Spleen (tissue), 7 donors: Measurements from ENCODE around the gene GRK6.

ENCODE experiments used
- POLR2A ChIP-seq, 3 donors: fragments of 450-650 bp; IDR thresholded peaks; one replicate each; pipeline ENCODE4 v1.5.1; 2017; ENCODE audit warnings: antibody characterized with exemption in 3 of 3, mild to moderate bottlenecking in 1 of 3
- TF ChIP-seq, protein P1 (sequence below), 11 experiments: fragments of 200-600 bp in 7 of 11; fragments of 450-650 bp in 4 of 11; sonication (generic) in 4 of 11; IDR thresholded peaks in 8 of 11; conservative IDR thresholded peaks in 3 of 11; 1 replicate in 7 of 11; 2 replicates in 4 of 11; pipeline versions ENCODE4 v1.4.0 to v1.8.0; 2016 to 2021; ENCODE audit warnings: antibody characterized with exemption in 11 of 11, inconsistent platforms in 4 of 11, mild to moderate bottlenecking in 1 of 11
- donor health status: DM: no; HTN: no; CAD: no; lungs with moderate emphysema.
- donor health status: DM: no; HTN: no; CAD: no.
- donor health status: DM: no; HTN: no; CAD: no.

DNA sequence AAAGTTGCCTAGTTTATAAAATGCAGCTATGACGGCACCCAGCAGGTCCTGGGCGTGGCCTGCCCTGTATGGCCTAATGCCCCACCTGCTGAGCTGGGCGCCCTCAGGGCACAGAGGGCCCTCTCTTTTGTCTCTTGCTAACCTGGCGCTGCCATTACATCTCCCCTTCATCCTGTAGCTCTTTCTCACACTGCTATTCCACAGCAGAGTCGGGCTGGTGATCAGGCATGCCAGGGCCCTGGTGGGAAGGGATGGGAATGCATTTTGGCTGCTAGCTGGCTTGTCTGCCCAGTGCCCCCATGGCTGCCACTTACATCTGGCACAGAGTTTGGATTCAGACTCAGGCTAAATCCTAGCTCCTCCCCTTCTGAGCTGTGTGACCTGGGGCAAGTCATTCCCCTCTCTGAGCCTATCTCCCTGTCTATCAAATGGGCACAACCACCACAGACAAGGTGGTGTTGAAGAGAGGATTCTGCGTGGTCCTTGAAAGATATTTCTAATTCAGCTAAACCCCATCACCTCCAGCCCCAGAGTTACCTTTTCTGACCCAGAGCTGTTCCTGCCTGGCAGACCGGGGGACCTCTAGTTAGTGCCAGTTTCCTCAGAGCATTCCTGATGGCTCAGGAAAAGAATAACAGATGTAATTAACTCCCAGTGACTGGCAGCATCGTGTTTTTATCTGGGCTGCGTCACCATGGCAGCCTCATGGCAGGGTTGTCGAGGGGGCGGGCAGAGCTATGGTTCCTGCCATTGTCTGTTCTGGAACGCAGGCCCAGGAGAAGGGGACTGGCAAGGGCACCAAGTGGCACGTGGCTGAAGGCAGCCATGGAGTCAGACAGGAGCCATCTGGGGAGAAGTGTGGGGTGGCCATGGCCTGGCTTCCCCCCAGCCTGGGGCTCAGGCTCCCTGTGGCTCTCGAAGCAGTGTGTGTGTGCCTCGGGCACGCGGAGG is 26.5 kb downstream of the GRK6 start:
- no peak for TF ChIP-seq POLR2A (IDR thresholded peaks at IDR 0.05)
- TF ChIP-seq, protein P1, sequence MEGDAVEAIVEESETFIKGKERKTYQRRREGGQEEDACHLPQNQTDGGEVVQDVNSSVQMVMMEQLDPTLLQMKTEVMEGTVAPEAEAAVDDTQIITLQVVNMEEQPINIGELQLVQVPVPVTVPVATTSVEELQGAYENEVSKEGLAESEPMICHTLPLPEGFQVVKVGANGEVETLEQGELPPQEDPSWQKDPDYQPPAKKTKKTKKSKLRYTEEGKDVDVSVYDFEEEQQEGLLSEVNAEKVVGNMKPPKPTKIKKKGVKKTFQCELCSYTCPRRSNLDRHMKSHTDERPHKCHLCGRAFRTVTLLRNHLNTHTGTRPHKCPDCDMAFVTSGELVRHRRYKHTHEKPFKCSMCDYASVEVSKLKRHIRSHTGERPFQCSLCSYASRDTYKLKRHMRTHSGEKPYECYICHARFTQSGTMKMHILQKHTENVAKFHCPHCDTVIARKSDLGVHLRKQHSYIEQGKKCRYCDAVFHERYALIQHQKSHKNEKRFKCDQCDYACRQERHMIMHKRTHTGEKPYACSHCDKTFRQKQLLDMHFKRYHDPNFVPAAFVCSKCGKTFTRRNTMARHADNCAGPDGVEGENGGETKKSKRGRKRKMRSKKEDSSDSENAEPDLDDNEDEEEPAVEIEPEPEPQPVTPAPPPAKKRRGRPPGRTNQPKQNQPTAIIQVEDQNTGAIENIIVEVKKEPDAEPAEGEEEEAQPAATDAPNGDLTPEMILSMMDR (IDR thresholded peaks at IDR 0.05 in 8 of 11, conservative IDR thresholded peaks at IDR 0.05 in 3 of 11): no peak
